ENCODE data around the gene PLD4.
A peak's percentile ranks its signal among the peaks of the same experiment; 100 is the strongest.

PLD4 gene

GRCh38 chr14:104931304-104931770, 6.7 kb downstream of the PLD4 start:
- TF ChIP-seq TAF1 (IDR thresholded peaks at IDR 0.05; ENCODE audit: borderline replicate concordance, insufficient read depth, low read length) (no peak), SIN3A (IDR thresholded peaks at IDR 0.05; ENCODE audit: borderline replicate concordance, insufficient read depth, low read length) (no peak), POLR2AphosphoS5 (IDR thresholded peaks at IDR 0.05; ENCODE audit: low read depth, low read length) (no peak), FOXP2 (optimal IDR thresholded peaks at IDR 0.05; ENCODE audit: borderline replicate concordance, extremely low read depth, extremely low read length, insufficient read depth) (no peak), REST (IDR thresholded peaks at IDR 0.05; ENCODE audit: insufficient read depth in 1 of 2, low read depth in 2 of 2, low read length in 2 of 2) (no peak)

DNA sequence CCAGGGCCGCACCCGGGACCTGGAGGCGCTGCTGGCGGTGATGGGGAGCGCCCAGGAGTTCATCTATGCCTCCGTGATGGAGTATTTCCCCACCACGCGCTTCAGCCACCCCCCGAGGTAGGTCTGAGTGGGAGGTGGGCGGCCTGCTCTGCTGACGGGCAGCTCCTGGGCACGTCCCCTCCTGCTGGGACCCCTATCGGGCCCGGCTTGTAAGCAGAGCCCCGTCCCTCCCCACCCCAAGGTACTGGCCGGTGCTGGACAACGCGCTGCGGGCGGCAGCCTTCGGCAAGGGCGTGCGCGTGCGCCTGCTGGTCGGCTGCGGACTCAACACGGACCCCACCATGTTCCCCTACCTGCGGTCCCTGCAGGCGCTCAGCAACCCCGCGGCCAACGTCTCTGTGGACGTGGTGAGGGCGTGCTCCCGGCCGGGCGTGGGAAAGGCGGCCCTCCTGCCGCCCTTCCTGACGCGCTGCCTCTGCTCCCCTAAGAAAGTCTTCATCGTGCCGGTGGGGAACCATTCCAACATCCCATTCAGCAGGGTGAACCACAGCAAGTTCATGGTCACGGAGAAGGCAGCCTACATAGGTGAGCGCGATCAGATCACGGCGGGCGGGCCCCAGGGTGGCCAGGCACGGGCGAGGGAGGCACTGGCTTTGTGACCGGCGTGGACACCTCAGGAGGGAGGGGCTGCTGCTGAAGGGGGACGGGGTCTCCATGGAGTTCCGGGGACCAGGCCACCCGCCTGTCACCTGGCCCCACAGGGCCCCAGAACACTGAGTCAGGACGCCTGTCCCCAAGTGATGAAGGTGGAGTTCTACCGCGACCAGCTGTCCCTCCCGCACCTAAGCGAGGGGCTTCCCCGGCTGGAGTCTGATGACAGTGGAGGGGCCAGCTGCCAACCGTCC, 7.3 kb downstream of the PLD4 start:
- TF ChIP-seq REST (IDR thresholded peaks at IDR 0.05; ENCODE audit: insufficient read depth in 1 of 2, low read depth in 2 of 2, low read length in 2 of 2) (no peak), TAF1 (IDR thresholded peaks at IDR 0.05; ENCODE audit: borderline replicate concordance, insufficient read depth, low read length) (no peak), SIN3A (IDR thresholded peaks at IDR 0.05; ENCODE audit: borderline replicate concordance, insufficient read depth, low read length) (no peak), POLR2AphosphoS5 (IDR thresholded peaks at IDR 0.05; ENCODE audit: low read depth, low read length) (no peak), FOXP2 (optimal IDR thresholded peaks at IDR 0.05; ENCODE audit: borderline replicate concordance, extremely low read depth, extremely low read length, insufficient read depth) (no peak)

DNA sequence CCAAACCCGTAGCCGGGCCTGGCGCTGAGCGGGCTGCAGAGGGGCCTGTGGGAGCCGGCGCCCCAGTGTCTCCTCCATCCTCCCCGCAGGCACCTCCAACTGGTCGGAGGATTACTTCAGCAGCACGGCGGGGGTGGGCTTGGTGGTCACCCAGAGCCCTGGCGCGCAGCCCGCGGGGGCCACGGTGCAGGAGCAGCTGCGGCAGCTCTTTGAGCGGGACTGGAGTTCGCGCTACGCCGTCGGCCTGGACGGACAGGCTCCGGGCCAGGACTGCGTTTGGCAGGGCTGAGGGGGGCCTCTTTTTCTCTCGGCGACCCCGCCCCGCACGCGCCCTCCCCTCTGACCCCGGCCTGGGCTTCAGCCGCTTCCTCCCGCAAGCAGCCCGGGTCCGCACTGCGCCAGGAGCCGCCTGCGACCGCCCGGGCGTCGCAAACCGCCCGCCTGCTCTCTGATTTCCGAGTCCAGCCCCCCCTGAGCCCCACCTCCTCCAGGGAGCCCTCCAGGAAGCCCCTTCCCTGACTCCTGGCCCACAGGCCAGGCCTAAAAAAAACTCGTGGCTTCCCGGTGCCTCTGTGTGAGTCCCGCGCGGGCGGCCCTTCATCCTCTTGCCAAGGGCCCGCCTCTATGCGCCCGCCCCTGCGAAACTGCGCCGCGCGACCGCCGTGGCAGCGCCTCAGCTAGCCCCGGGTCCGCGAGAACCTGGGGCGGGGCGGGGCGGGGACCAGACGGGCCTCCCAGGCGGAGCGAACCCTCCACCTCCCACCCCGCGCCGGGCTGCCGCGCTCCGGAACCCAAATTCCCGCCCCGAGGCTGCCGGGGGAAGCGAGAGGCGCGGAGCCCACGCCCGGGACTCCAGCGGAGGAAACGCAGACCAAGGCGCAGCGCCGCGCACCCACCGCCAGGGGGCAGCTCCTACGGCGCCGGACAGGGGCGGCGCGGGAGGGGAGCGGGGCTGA, 8.3 kb downstream of the PLD4 start:
- TF ChIP-seq REST (IDR thresholded peaks at IDR 0.05; ENCODE audit: insufficient read depth in 1 of 2, low read depth in 2 of 2, low read length in 2 of 2) (no peak), FOXP2 (optimal IDR thresholded peaks at IDR 0.05; ENCODE audit: borderline replicate concordance, extremely low read depth, extremely low read length, insufficient read depth) (peak; percentile 90), POLR2AphosphoS5 (IDR thresholded peaks at IDR 0.05; ENCODE audit: low read depth, low read length) (0 out of 2 replicates have a peak, but pooled peaks have one; percentile 27), TAF1 (IDR thresholded peaks at IDR 0.05; ENCODE audit: borderline replicate concordance, insufficient read depth, low read length) (0 out of 2 replicates have a peak, but pooled peaks have one; percentile 33)

DNA sequence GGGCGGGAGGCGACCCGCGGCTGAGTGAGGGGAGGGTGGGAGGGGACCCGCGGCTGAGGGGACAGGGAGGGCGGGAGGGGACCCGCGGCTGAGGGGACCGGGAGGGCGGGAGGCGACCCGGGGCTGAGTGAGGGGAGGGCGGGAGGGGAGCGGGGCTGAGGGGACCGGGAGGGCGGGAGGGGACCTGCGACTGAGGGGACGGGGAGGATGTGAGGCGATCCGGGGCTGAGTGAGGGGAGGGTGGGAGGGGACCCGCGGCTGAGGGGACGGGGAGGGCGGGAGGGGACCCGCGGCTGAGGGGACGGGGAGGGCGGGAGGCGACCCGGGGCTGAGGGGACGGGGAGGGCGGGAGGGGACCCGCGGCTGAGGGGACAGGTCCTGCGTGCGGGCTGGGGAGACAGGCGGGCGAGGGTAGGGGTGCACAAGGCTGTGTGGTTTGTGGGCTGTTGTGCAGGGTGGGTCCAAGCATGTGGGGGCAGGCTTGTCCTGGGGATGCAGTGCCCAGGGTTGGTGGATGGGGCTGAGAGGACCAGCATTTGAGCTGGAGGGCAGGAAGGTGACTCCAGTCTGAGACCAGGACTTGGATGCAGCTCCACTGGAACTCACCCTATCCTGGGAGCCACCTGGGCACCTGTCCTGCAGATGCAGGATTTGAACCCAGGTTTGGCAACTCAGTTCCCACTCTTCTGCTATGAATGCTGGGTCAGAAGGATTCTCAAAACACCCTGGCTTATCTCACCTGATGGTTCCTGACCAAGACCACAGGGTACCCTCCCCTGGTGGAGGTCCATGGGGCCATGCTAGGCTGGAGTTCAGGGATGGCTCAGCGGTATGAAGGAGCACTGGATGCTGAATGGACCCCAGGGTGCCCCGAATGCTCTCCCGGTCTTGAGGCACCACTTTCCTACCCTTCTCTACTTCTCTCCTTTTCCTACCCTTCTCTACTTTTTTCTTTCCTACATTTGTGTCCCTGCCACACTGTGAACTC, 9.4 kb downstream of the PLD4 start:
- TF ChIP-seq POLR2AphosphoS5 (IDR thresholded peaks at IDR 0.05; ENCODE audit: low read depth, low read length), result no peak
- no peak for TF ChIP-seq TAF1 (IDR thresholded peaks at IDR 0.05; ENCODE audit: borderline replicate concordance, insufficient read depth, low read length)
- no peak for TF ChIP-seq FOXP2 (optimal IDR thresholded peaks at IDR 0.05; ENCODE audit: borderline replicate concordance, extremely low read depth, extremely low read length, insufficient read depth)
- TF ChIP-seq REST (IDR thresholded peaks at IDR 0.05; ENCODE audit: insufficient read depth in 1 of 2, low read depth in 2 of 2, low read length in 2 of 2), result no peak
- TF ChIP-seq SIN3A (IDR thresholded peaks at IDR 0.05; ENCODE audit: borderline replicate concordance, insufficient read depth, low read length), result no peak
